Measurements from ENCODE around the gene SMC4. TPM values are rescaled to one million over a fixed set of nuclear protein-coding genes. Genes with fewer than 3 reads are reported as not detected.
"Not testable (repeated sequence)": the region's sequence is repeated elsewhere in the genome, so short reads cannot be mapped to it uniquely, and the experiment has no call there.

Gene SMC4
- polyA plus RNA-seq, 3 donors: 5.0 to 16.5 (median 5.4) TPM

DNA sequence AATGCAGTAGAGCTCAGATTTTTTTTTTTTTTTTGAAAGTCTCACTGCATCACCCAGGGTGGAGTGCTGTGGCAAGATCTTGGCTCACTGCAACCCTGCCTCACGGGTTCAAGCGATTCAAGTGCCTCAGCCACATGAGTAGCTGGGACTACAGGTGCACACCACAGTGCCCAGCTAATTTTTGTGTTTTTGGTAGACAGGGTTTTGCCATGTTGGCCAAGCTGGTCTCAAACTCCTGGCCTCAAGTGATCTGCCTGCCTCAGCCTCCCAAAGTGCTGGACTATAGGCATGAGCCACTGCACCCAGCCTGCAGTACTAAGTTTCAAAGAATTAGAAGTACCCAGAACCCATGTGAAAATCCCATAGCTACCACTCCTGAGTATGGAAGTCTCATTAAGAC is 35.6 kb downstream of the SMC4 start:
- H3K27ac ChIP-seq (ENCODE audit: low read depth, low read length): no peak overlapping the region

DNA sequence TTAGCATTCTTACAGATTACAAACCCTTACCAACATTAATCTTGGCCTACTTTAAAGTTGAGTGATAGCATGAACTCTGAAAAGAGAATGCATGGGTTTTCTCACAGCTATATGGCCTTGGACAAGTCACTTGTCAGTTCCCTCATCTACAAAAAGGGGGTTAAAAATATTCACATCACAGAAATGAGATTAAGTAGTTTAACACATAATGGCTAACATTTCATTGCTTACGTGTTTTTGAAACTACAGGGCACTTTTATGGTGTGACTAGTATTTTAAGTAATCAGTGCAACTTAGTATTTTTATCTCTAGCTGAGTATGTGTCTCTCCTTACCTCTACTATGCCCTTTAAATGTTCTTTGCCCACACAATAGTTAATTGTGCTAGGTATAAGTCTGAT is 36.3 kb downstream of the SMC4 start:
- no peak overlapping the region for H3K27ac ChIP-seq (ENCODE audit: low read depth, low read length)
- WGBS, 3 donors: 86 to 93% (median 89%) methylated on average over 1 of the region's 1 CpG

More for the DNA sequence above, 35.6 kb downstream of the SMC4 start:
- 90 to 97% (median 95%) methylated on average over 2 of the region's 2 CpGs for WGBS, 3 donors

DNA sequence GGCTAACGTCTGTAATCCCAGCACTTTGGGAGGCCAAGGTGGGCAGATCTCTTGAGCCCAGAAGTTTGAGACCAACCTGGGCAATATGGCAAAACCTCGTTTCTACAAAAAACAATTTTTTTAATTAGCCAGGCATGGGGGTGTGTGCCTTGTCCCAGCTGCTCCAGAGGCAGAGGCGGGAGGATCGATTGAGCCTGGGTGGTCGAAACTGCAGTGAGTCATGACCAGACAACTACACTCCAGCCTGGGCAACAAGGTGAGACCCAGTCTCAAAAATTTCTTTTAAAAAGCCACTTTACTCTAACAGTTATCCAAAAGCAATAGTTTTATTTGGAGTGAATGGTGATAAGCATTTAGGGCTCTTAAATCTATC is 37.6 kb downstream of the SMC4 start:
- 73 to 94% (median 81%) methylated on average over 5 of the region's 5 CpGs for WGBS, 3 donors
- no peak overlapping the region for H3K27ac ChIP-seq (ENCODE audit: low read depth, low read length)

DNA sequence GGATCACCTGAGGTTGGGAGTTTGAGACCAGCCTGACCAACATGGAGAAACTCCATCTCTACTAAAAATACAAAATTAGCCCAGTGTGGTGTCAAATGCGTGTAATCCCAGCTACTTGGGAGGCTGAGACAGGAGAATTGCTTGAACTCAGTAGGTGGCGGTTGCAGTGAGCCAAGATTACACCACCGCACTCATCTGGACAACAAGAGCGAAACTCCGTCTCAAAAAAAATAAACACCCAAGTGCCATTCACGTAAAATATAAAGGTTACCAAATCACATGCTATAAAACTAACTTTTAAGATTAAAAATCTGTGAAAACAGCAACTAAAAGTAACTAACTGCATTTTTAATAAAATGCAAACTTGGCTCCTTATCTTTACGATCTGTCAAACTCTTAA is 41.2 kb downstream of the SMC4 start:
- WGBS, 3 donors: 98 to 99% (median 98%) methylated on average over 7 of the region's 7 CpGs
- no peak overlapping the region for H3K27ac ChIP-seq (ENCODE audit: low read depth, low read length)

DNA sequence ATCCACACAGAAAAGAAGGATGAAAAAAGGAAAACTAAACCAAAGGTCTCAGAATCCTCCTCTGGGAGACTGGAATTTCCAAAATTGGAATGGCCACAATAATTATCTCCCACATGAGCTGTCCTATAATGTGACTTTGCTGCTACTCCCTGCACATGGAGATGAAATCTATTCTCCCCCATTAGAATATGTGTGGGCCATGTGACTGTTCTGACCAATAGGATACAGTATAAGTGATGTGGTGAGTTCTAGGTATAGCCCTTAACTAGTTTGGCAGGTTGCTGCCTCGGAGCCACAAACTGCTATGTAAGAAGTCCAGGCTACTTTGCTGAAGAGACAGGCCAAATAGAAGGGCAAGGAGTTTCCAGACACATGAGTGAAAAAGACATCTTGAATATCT is 45.0 kb downstream of the SMC4 start:
- WGBS, 3 donors: 94 to 97% (median 95%) methylated on average over 1 of the region's 1 CpG
- H3K27ac ChIP-seq (ENCODE audit: low read depth, low read length): no peak overlapping the region

DNA sequence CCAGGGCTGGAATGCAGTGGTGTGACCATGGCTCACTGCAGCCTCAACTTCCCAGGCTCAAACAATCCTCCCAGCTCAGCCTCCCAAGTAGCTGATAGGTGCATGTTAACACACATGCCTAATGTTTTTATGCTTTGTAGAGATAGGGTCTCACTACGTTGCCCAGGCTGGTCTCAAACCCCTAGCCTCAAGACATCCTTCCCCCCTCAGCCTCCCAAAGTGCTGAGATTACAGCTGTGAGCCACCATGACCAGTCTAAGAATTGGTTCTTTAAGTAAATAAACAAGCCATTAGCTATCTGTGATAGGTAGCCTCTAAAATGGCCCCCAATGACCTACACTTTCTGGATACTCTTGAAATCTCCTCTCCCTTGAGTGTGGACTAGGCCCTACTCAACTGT is 46.4 kb downstream of the SMC4 start:
- WGBS, 3 donors: 92 to 100% (median 98%) methylated on average over 1 of the region's 1 CpG
- H3K27ac ChIP-seq (ENCODE audit: low read depth, low read length): no peak overlapping the region

DNA sequence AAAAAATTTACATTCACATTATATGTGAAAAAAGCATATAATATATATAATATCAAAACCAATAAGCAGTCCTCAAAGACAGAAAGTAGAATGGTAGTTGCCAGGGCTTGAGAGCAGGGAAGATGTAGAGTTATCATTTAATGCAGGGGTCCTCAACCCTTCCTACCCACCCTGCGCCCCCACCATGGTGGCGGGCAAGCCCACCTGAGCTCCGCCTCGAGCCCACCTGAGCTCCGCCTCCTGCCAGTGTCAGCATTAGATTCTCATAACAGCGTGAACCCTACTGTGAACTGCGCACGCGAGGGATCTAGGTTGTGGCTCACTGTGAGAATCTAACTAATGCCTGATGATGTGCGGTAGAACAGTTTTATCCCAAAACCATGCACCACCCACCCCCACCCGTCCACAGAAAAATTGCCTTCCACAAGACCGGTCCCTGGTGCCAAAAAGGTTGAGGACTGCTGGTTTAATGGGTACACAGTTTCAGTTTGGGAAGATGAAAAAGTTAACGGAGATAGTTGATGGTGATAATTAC is 47.1 kb downstream of the SMC4 start:
- H3K27ac ChIP-seq (ENCODE audit: low read depth, low read length): no peak overlapping the region
- WGBS, 3 donors: 97 to 98% (median 98%) methylated on average over 13 of the region's 13 CpGs

DNA sequence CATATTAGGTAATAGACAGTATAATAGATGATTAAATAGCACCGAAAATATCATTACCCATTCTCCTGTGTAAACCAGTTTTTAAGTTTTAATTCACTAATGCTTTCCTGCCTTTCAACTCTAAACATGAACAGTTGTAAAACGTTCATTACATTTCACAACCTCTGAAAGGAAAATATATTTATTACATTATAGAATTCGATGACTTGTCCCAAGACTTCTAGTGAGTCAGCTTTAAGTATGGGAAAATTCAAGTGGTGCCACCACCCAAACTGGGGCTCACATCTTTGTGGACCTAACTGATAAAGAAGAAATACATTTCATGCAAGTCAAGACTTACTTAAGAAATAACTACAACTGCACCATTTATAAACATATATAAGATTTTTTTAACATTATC is 48.1 kb downstream of the SMC4 start:
- no peak overlapping the region for H3K27ac ChIP-seq (ENCODE audit: low read depth, low read length)
- WGBS, 3 donors: 67 to 75% (median 69%) methylated on average over 3 of the region's 3 CpGs

DNA sequence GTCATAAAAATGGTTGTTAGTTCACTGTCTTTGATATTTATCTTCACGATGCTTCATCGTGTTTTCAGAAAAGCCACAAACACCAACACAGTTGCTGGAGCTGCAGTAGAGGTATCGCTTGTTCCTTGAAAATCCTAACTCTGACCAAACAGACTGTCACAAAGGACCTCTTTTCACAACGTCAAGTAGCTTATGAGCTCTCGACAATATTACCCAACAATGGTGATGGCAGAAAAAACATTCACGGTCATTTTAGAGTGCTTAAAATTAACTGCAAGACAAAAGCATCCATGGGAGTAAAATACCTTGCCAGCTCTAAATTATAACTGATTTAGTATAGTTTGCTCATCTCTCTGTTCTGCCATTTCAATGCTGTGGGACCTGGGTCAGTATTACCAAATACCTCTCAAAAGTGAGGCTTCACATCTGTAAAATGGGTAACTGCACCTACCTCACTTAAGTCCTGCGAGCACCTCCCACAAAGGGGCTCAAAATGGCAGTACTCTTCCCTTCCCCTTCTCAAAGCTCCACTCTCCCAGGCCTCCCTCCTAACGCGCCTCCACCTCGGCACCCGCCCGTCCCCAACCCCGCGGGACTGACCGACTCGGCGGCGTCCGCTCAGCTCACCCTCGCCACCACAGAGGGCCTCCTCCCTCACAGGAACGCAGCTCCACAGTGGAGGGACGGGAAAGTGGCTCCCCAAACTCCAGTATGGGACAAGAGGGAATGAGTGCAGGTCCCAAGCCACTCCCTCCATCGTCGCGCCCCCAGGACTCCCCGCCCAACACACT is 49.6 kb downstream of the SMC4 start:
- WGBS, 3 donors: 3 to 4% (median 4%) methylated on average over 26 of the region's 26 CpGs
- H3K27ac ChIP-seq (ENCODE audit: low read depth, low read length): no peak overlapping the region

DNA sequence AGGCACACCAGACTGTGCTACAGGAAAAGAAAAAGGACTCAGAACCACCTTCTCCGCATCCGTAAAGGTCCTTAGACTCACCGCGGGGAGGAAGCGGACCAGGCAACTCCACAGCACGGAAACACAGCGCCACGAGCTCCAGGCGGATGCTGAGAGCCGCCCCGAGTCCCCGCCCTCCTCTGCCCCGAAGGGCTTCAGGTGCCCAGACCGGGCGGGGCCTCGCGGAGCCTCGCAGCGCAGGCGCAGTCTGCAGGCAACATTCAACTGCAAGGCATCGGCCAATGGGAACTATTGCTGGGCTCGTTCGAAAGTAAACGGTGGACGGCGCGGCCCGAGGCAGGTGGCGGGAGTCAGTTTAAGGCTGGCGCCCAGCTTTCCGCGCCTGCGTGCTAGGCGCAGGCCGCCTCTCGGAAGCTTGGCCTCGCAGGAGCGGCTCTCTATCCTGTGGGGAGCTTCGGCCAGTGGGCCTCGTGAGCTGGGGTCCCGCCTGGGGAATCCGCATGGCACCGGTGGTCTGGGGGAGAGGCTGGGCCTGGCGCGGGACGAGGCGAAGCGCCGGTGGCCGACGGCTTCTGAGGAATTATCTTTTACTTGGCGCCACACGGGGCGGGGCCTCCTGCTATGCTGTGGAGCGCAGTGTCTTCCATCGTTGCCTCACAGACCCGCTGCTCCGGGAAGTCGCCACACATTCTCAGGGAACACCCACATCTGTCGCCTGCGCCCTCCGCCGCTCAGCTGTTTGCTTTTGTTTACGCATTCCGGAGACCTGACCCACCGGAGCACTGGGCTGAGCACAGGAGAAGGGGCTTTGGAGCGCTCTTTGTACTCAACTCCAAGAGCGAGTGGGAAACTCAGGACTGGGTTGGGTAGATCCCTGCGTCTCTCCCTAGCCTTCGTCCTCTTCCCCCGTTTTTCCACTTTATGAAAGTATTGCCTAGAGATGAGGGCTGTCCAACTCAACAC is 50.5 kb downstream of the SMC4 start, which contains the start of gene TRIM59:
Gene TRIM59, minus strand, starts transcription at position 151 of the 963 bp plus-strand sequence. CDS start 10,603 bp downstream, outside the sequence.
- H3K27ac ChIP-seq (ENCODE audit: low read depth, low read length): no peak within 1 kb of the TSS
- WGBS, 3 donors: 10 to 11% (median 11%) methylated on average over 66 to 71 of the region's 71 CpGs

DNA sequence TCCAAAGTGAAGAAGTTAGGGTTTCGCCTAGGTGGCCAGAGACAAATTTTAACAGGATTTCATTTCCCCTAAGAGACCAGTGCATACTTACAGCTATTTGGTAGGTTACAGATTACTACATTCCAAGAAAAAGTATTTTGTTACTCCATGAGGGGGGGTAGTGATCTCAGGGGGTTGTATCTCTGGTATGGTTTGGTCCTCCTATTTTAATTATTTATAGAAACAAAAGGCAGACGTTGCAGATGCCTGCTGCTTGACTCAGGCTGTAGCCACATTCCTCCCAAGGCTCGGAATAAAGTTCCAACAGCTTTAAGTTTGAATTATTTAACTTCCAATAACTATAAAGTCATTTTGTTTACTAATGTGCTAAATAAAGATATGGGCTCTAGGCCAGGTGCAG is 51.4 kb downstream of the SMC4 start:
- no peak overlapping the region for H3K27ac ChIP-seq (ENCODE audit: low read depth, low read length)
- WGBS, 3 donors: 70 to 81% (median 76%) methylated on average over 3 of the region's 3 CpGs

DNA sequence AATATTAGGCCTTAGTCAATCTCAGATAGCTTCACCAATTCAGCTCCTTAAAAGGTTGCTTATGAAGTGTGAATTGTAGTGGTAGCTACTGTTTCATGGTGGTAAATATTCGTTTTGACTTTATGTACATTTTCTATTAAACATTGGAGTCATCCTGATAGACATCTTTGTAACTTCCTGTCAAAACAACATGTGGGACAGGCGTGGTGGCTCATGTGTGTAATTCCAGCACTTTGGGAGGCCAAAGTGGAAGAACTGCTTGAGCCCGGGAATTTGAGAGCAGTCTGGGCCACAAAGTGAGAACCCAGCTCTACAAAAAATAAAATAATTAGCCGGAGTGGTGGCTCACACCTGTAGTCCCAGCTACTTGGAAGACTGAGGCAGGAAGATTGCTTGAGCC is 52.2 kb downstream of the SMC4 start:
- H3K27ac ChIP-seq (ENCODE audit: low read depth, low read length): no peak overlapping the region
- 86 to 94% (median 89%) methylated on average over 4 of the region's 4 CpGs for WGBS, 3 donors

DNA sequence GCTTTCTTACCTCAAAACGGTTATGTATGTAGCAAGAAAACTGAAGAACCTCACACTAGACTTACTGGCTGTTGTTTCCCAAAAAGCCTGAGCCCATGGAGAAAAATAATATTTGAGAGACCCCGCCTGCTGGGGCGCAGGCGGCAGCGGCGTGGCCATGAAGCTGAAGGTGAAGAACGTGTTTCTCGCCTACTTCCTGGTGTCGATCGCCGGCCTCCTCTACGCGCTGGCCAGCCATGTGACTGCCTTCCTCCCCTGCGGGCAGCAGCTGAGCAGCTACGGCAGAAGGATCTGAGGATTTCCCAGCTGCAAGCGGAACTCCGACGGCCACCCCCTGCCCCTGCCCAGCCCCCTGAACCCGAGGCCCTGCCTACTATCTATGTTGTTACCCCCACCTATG is 52.8 kb downstream of the SMC4 start:
- WGBS, 3 donors: 94 to 98% (median 96%) methylated on average over 15 to 19 of the region's 19 CpGs
- H3K27ac ChIP-seq (ENCODE audit: low read depth, low read length): not testable (repeated sequence)

DNA sequence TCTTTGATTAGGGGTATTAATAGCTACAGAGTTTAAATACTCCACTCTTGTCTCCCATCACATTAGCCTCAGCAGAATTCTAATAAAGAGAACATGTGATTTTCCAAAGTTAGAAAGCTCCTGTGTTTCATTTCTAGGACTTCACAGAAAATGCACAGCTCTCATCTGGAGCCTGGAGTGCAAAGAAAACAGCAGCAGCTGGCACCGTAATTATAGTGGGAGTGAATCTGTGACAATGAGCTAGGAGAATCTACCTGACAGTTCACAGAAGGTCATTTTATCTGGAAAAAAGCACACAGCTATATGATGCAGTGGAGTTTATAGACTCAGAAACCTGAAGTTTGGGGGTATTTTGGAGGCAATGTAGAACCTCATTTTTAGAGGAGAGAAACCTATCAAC is 55.5 kb downstream of the SMC4 start:
- 63 to 74% (median 67%) methylated on average over 1 of the region's 1 CpG for WGBS, 3 donors
- H3K27ac ChIP-seq (ENCODE audit: low read depth, low read length): no peak overlapping the region

DNA sequence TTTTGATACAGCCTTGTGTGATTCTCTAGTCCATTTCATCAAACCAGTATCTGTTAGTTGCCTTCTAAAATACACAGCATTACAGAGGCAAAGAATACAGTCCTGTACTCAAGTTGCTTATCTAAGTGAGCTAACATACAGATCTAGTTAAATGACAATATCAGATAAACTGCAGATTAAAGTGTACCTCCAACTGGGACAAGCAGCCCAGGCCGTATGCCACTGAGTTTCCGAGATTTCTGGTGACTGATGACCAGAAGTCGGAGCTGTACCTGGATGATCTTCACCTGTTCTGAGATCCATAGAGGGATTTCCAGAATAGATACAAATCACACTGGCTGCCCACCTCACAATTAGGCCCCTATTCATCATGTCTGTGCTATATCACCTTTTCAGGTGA is 56.4 kb downstream of the SMC4 start:
- WGBS, 3 donors: 79 to 95% (median 91%) methylated on average over 3 of the region's 3 CpGs
- H3K27ac ChIP-seq (ENCODE audit: low read depth, low read length): no peak overlapping the region

DNA sequence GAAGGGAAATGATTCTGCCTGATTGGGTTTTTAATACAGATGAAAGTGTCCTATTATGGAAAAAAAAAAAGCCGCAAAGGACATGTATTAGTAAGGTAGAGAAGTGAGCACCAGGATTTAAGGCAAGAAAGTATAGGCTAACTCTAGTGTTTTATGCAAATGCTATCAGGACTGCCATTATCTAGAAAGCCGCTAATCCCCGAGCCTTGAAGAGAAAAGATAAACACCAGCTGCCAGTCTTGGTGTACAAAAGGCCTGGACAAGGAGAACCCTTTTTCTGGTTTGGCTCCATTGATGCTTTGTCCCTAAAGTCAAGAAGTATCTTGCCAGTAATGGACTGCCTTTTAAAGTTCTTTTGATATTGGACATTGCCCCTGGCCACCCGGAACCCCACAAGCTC is 58.7 kb downstream of the SMC4 start:
- H3K27ac ChIP-seq (ENCODE audit: low read depth, low read length): no peak overlapping the region
- WGBS, 3 donors: 53 to 85% (median 82%) methylated on average over 4 of the region's 4 CpGs

DNA sequence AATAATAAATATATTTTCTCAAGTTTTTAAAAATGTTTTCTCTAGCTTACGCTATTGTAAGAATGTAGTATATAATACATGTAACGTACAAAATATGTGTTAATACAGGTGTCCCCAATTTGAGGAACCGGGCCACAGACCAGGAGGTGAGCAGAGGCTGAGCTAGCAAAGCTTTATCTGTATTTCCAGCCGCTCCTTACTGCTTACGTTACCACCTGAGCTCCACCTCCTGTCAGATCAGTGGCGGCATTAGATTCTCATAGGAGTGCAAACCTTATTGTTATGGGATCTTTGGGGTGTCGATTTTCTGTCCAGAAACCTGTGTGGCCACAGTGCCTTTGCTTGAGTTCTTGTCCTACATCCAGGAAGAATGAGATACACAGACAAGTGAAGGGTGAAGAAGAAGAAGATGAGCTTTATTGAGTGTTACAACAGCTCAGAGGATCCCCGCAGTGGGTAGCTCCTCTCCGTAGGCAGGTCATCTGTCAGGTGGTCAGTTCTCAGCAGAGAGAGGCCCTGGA is 60.1 kb downstream of the SMC4 start:
- no peak overlapping the region for H3K27ac ChIP-seq (ENCODE audit: low read depth, low read length)
- 88 to 91% (median 89%) methylated on average over 9 of the region's 9 CpGs for WGBS, 3 donors

DNA sequence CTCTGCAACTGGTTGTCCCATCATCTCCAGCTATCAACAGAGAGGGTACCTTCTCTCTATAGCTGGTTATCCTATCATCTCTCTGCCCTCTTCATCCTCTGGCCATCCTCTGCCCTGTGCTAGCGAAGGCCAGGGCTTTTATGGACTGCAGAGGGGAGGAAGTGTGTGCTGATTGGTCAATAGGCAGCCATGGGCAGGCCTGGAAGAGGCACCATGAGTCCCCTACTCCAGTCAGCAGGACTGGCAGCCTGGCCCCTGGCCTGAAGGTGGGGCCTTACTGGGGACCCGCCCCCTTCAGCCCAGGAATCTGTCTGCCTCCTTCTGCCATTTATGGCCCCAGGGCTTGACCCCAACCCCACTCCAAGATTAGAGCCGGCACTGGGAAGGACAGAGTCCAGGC is 60.6 kb downstream of the SMC4 start:
- no peak overlapping the region for H3K27ac ChIP-seq (ENCODE audit: low read depth, low read length)
- 80 to 86% (median 84%) methylated on average over 3 of the region's 3 CpGs for WGBS, 3 donors

DNA sequence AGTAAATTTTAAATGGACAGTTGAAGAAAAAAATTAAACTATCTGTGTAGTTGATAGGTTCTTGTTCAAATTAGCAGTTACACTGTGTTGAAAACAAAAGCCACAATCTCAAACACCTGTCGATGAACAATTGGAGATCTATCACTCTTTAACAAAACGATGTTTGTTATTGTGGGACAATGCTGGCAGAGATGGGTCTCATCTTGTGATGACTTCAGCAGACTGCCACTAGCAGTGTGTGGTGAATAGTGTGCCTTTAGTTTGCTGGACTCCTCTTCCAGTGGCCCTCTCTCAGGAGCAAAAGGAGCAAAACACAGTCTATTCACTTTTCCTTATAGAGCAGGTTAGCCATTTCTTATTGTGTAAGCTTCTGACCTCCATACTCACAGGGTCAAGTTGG is 64.9 kb downstream of the SMC4 start:
- H3K27ac ChIP-seq (ENCODE audit: low read depth, low read length): no peak overlapping the region
- WGBS, 3 donors: 55 to 94% (median 88%) methylated on average over 2 of the region's 2 CpGs

All from adipose tissue (tissue), 3 donors.